Measurements from ENCODE around the gene OR10H4. TPM values are rescaled to one million over a fixed set of nuclear protein-coding genes. Genes with fewer than 3 reads are reported as not detected.

Gene OR10H4
- total and polyA plus RNA-seq, 2 of the 13 experiments (the other 11 are each of a cell fraction or from before 2014, with no cell fraction given): not detected

GRCh38 chr19:15934332-15935078 lies 14.3 kb upstream of the OR10H4 start, which contains the start of gene CYP4F11 (continued):
- TF ChIP-seq, protein P1, sequence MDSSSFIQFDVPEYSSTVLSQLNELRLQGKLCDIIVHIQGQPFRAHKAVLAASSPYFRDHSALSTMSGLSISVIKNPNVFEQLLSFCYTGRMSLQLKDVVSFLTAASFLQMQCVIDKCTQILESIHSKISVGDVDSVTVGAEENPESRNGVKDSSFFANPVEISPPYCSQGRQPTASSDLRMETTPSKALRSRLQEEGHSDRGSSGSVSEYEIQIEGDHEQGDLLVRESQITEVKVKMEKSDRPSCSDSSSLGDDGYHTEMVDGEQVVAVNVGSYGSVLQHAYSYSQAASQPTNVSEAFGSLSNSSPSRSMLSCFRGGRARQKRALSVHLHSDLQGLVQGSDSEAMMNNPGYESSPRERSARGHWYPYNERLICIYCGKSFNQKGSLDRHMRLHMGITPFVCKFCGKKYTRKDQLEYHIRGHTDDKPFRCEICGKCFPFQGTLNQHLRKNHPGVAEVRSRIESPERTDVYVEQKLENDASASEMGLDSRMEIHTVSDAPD (CRISPR knock-in tag; IDR thresholded peaks at IDR 0.05): no peak
- TF ChIP-seq, protein P2, sequence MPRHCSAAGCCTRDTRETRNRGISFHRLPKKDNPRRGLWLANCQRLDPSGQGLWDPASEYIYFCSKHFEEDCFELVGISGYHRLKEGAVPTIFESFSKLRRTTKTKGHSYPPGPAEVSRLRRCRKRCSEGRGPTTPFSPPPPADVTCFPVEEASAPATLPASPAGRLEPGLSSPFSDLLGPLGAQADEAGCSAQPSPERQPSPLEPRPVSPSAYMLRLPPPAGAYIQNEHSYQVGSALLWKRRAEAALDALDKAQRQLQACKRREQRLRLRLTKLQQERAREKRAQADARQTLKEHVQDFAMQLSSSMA (CRISPR knock-in tag; IDR thresholded peaks at IDR 0.05): peak; percentile 43; the same call in 1 of the 2 replicates
- TF ChIP-seq SOX5 (CRISPR knock-in tag; IDR thresholded peaks at IDR 0.05; ENCODE audit: borderline replicate concordance) (peak; percentile 30; the same call in 1 of the 2 replicates), FOXJ3 (CRISPR knock-in tag; IDR thresholded peaks at IDR 0.05; ENCODE audit: borderline replicate concordance) (no peak), ZNF530 (CRISPR knock-in tag; IDR thresholded peaks at IDR 0.05; ENCODE audit: low read depth) (no peak), RARA (CRISPR knock-in tag; IDR thresholded peaks at IDR 0.05) (no peak; the same call in 1 of the 2 replicates), ZNF724P (CRISPR knock-in tag; IDR thresholded peaks at IDR 0.05; ENCODE audit: borderline replicate concordance) (no peak), ZNF350 (CRISPR knock-in tag; IDR thresholded peaks at IDR 0.05; ENCODE audit: borderline replicate concordance, low read depth) (peak; percentile 76), ZNF572 (CRISPR knock-in tag; IDR thresholded peaks at IDR 0.05) (0 out of 2 replicates have a peak, but pooled peaks have one; percentile 88), CENPX (CRISPR knock-in tag; IDR thresholded peaks at IDR 0.05) (no peak), ZNF549 (CRISPR knock-in tag; IDR thresholded peaks at IDR 0.05) (no peak), RBM22 (optimal IDR thresholded peaks at IDR 0.05; ENCODE audit: low read length) (no peak), ZNF282 (IDR thresholded peaks at IDR 0.05; ENCODE audit: partially characterized antibody) (no peak), ZNF20 (CRISPR knock-in tag; IDR thresholded peaks at IDR 0.05) (no peak), NR2F2 (IDR thresholded peaks at IDR 0.05; ENCODE audit: borderline replicate concordance, low read depth) (no peak), SOX6 (IDR thresholded peaks at IDR 0.05) (no peak), SOX6 (CRISPR knock-in tag; IDR thresholded peaks at IDR 0.05) (0 out of 2 replicates have a peak, but pooled peaks have one; percentile 32), ZNF230 (CRISPR knock-in tag; IDR thresholded peaks at IDR 0.05) (no peak), KAT2B (IDR thresholded peaks at IDR 0.05; ENCODE audit: borderline replicate concordance, low read depth, low read length) (no peak), ARID2 (CRISPR knock-in tag; IDR thresholded peaks at IDR 0.05; ENCODE audit: borderline replicate concordance) (no peak), CREB3 (CRISPR knock-in tag; IDR thresholded peaks at IDR 0.05) (no peak), RBAK (CRISPR knock-in tag; IDR thresholded peaks at IDR 0.05) (no peak), ZNF557 (CRISPR knock-in tag; IDR thresholded peaks at IDR 0.05) (no peak), FOSL1 (CRISPR knock-in tag; IDR thresholded peaks at IDR 0.05; ENCODE audit: borderline replicate concordance) (no peak), ZBTB38 (CRISPR knock-in tag; IDR thresholded peaks at IDR 0.05) (no peak), EED (CRISPR knock-in tag; IDR thresholded peaks at IDR 0.05) (no peak), KDM3A (CRISPR knock-in tag; IDR thresholded peaks at IDR 0.05; ENCODE audit: low read depth) (0 out of 2 replicates have a peak, but pooled peaks have one; percentile 51), DMAP1 (CRISPR knock-in tag; IDR thresholded peaks at IDR 0.05) (peak; percentile 38; the same call in 1 of the 2 replicates), NFRKB (IDR thresholded peaks at IDR 0.05) (no peak)
- TF ChIP-seq, protein P3, sequence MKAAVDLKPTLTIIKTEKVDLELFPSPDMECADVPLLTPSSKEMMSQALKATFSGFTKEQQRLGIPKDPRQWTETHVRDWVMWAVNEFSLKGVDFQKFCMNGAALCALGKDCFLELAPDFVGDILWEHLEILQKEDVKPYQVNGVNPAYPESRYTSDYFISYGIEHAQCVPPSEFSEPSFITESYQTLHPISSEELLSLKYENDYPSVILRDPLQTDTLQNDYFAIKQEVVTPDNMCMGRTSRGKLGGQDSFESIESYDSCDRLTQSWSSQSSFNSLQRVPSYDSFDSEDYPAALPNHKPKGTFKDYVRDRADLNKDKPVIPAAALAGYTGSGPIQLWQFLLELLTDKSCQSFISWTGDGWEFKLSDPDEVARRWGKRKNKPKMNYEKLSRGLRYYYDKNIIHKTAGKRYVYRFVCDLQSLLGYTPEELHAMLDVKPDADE (CRISPR knock-in tag; IDR thresholded peaks at IDR 0.05): no peak

All from HepG2 (cell line).